ENCODE measurements around the gene ARGFX.

- no peak for TF ChIP-seq CTCF (IDR thresholded peaks at IDR 0.05 in 2 of 3, conservative IDR thresholded peaks at IDR 0.05 in 1 of 3; ENCODE audit: control insufficient read depth in 2 of 3, extremely low read depth in 1 of 3, insufficient read depth in 1 of 3, low read depth in 3 of 3, low read length in 3 of 3)
- TF ChIP-seq FOS (IDR thresholded peaks at IDR 0.05; ENCODE audit: borderline replicate concordance, extremely low read depth, insufficient read length): no peak
- no peak for TF ChIP-seq IRF3 (IDR thresholded peaks at IDR 0.05)
- no peak for TF ChIP-seq PBX3 (IDR thresholded peaks at IDR 0.05; ENCODE audit: insufficient replicate concordance, low read depth, low read length)
These were observed 37.0 kb downstream of the ARGFX start for GRCh38 chr3:121604759-121605158.

All from GM12878 (cell line).